GM04503 (cell line): ENCODE measurements around the gene PPP1R8.
A peak's percentile ranks its signal among the peaks of the same experiment; 100 is the strongest.
"Not testable (repeated sequence)": the region's sequence is repeated elsewhere in the genome, so short reads cannot be mapped to it uniquely, and the experiment has no call there.

ENCODE experiments used
- DNase-seq: peaks from one replicate; pipeline ENCODE4 v3.0.0-alpha.2; 2012; ENCODE audit warnings: low read depth

PPP1R8 gene

DNA sequence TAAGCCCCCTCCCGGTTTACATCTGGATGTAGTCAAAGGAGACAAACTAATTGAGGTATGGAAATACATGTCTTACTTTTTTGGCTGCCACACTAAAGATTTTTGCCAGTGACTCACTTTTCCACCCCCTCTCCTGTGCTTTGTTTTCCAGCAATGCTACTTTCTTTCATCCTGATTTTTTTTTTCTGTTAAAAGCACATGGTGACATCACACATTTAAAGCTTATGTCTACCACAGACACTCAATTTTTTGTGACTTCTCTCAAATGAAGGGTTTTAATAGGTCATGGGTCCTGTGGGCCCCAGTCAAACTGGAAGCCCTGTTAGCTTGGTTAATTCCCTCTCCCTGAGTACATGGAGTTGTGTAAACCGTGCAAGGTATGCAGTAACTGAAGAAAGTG is 2.2 kb downstream of the PPP1R8 start:
- DNase-seq = peak; percentile 35

- DNase-seq = no peak
These were observed 2.9 kb downstream of the PPP1R8 start for GRCh38 chr1:27833470-27833869.

DNA sequence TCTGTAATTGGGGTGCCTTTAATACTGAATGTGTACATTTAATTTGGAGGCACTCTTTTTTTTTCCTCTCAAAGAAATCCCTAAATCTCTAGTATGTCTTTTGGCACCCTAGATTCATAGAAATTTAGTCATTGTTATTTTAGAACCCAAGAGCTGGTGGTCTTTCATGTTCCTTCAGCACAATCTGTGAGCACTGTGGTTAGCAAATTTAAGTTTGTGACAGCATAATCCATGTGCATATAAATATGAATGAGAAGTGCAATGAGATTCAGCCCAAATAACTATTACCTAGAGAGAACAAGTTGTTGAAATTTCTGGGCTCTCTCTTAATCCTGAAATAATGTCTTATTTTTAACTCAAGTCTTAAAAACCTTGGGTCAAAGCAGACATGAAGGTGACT is 4.5 kb downstream of the PPP1R8 start:
- no peak for DNase-seq

DNA sequence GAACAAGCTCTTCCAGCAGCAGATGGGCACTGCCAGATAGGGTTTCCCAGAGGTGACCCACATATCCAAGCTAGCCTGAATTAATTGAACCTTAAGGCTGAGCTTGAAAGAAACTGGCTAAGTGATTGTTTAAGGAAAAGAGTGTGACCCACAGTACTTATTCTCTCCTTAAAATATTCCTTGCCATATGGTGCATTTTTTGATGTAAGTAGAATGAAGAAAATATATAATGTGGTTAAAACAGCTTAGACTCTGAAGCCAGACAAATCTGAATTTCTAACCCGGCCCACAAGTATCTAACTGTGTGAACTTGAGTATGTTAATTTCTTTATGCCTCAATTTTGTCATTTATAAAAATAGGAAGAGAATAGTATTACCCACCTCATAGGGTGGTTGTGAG is 4.9 kb downstream of the PPP1R8 start:
- no peak for DNase-seq

GRCh38 chr1:27849951-27850350 is 19.4 kb downstream of the PPP1R8 start:
- DNase-seq = no peak

DNA sequence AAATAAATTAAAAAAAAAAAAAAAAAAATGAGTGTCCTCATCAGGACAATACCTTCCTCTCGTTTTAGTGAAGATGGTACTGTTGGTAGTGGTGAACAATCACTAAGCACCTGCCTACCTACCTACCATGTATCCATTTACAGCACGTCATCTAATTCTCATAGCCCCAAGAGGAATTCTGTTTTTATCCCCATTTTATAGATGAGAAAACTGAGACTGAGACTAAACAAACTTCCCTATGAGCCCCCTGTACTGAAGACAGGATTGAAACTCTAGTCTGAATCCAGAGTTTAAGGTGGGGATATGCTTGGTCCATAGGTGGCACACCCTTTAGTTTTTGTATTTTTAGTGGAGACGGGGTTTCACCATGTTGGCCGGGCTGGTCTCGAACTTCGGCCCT is 24.5 kb downstream of the PPP1R8 start:
- DNase-seq = no peak

DNA sequence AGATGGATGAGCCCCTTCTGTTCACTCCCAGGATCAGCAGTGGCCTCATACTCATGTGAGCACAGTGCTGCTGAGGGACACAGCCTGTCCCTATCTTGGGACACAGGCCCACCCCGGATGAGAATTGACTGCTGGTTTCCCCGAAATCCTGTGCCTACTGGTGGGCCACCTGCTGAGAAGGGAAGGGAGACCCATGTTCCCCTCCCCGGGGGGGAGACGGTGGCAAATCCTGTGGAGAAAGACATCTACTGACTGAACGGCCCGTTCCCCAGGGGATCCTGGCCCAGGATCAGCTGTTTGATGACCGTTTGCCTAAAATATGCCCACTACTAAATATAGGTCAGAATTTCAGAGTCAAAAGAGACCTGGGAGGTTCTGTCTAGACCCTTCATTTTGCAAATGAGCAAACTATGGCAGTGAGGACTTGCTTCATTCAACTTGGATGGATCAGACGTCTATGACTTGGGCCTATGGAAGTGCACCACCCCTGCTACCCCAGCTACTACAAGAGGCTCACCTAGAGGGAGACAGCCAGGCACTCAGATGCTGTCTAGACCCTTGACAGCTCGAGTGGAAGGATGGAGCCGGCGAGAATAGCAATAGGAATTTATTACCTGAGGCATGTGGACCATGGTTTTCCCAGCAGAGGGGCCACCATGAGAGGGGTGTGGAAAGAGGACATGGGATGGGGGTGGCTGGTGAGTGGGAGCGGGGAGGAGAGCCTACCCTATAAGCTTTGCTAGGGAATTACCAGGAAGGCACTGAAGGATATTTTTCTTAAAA is 26.2 kb downstream of the PPP1R8 start:
- DNase-seq = no peak

- not testable (repeated sequence) for DNase-seq
These were observed 27.0 kb downstream of the PPP1R8 start for GRCh38 chr1:27857552-27857951.

DNA sequence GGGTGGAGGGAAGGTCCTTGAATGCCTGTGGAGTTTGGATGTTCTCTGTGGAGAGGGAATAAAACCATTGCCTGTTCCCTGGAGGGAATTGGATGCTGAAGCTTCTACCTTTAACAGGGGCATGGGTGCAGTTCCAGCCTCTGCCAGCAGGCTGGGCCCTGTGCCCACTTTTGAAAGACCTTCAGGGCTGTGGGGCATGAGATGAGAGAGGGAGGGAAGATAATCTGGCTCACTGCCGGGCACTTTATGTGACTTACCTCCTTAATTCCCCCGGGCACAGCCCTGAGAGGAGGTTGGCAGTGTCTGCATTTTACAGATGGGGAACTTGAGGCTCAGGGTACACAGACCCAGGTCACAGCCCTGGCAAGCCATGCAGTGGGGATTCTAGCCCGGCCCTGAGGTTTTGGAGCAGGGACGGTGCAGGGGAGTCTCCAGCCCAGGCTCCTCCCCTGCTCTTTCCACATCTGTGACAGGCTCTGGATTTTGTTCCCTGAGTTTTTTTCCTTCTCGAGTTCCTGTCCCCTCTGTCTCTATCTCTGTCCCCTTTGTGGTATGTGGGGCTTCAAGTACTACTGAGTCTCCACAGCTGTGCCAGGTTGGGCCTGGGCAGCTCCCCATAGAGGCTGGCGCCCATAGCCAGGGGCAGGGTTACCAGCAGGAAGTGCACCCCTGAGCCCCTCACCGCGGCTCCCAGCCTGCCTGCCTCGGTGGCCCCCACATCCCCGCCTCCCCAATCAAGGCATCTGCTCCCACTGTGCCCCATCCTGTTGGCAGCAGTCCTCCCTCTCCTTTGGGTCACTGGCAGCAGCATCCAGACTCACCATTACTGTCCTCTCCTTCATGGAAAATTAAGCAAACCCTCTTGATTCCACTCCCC is 27.7 kb downstream of the PPP1R8 start:
- DNase-seq = peak; percentile 44

DNA sequence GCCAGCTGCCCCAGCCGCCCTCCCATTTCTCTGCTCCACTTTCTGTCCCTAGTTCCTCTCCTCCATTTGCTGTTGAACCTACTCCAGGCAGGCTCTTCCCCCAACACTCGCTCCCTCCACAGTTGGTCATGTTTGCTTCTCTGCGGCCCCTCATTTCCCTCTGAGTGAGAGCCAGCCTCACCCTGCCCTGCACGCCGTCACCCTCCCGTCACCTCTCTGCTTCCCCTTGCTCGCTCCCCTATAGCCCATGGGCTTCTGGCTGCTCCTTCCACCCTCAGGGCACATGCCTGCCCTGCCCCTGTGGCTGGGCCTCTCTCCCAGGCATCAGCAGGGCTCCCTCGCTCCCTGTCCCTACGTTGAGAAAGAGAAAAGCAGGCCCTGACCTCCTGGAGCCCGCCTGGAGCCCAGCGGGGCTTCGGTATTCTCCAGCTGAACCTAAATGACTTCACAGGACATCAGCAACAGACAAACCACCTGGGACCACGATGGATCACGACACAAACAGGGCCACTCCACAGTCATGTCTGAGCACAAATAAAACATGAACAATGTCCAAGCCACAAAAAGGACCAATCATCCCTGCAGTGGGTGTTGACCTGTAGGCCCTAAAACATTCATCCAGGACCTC is 28.5 kb downstream of the PPP1R8 start:
- DNase-seq = no peak

DNA sequence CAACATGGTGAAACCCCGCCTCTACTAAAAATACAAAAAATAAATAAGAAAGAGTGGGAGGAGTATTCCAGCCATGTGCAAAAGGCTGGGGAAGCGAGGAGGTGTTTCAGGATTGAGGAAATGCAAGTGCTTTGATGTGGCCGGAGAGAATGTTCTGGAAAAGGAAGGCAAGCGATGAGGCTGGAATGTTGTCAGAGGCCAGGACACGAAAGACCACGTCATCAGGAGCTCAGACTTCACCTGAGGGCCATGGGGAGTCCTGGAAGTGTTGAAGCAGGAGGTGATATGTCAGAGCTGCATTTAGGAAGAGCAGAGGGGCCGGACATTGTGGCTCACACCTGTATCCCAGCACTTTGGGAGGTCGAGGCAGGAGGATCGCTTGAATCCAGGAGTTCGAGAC is 30.9 kb downstream of the PPP1R8 start:
- DNase-seq = no peak

GRCh38 chr1:27862004-27862403 is 31.4 kb downstream of the PPP1R8 start:
- DNase-seq = no peak

DNA sequence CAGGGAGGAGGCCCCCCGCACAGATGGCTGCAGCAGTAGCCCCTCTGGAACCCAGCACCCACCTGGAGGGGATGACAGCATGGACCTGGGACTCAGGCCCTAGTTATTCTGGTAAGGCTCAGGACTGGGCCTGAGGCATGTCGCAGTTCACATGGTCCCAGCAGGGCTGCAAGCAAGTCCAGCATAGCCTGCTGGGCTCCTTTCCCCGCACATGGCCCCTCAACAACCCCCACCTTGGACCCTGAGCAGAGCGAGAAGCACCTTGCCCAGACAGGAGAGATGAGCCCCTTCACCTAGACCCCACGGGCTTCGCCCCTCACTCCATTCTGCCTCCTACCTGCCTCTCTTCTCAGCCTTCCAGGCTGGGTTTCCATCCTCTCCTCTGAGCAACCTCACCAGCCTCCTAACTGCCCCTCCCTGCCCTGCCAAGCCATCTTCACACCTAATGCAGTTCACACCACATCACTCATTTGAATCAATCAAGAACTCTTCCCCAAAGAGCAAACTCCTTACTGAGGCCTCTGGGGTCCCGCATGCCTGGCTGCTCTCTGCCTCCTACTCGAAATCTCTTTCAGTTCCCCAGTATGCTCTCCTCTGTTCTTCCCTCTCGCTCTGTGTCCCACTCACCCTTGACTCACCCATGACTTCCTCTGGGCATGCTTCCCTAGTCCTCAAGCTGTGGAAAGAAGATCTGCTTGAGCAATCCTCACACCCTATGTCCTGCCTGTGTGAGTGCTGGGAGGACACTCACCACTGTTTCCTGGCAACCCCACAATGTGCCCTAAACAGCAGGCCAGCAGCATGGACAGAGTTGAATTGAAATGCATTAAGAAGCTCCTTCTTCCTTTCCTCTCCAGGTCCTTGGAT is 32.3 kb downstream of the PPP1R8 start:
- peak; percentile 99 for DNase-seq

DNA sequence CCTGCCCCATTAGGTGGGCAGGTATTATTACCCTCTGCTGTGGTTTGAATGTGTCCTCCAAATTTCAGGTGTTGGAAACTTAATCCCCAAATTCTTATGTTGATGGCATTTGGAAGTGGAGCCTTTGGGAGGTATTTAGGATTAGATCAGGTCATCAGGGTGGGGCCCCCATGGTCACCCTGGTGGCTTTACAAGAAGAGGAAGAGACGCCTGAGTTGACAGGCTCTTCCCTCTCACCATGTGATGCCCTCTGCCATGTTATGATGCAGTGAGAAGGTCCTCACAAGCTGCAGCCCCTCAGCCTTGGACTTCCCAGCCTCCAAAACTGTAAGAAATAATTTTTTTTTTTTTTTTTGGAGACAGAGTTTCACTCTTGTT is 32.9 kb downstream of the PPP1R8 start:
- no peak for DNase-seq

- no peak for DNase-seq
These were observed 33.8 kb downstream of the PPP1R8 start for GRCh38 chr1:27864264-27864895.

- no peak for DNase-seq
These were observed 35.2 kb downstream of the PPP1R8 start for GRCh38 chr1:27865821-27866220.

- DNase-seq = no peak
These were observed 38.0 kb downstream of the PPP1R8 start for GRCh38 chr1:27868556-27868931.

GRCh38 chr1:27868932-27869718 is 38.5 kb downstream of the PPP1R8 start:
- no peak for DNase-seq

- DNase-seq = no peak
These were observed 39.1 kb downstream of the PPP1R8 start for GRCh38 chr1:27869719-27870085.

DNA sequence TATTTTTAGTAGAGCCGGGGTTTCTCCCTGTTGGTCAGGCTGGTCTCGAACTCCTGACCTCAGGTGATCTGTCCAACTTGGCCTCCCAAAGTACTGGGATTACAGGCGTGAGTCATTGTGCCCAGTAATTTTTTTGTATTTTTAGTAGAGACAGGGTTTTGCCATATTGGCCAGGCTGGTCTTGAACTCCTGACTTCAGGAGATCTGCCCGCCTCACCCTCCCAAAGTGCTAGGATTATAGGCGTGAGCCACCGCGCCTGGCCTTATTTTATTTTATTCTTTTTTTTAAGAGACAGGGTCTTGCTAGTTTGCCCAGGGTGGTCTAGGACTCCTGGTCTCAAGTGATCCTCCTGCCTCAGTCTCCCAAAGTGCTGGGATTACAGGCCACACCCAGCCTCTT is 40.5 kb downstream of the PPP1R8 start:
- not testable (repeated sequence) for DNase-seq
